B cell (primary cell): ENCODE measurements around the gene GALR1.

Experiments used
- EZH2 ChIP-seq: IDR thresholded peaks from 2 replicates; pipeline ENCODE4 v1.6.1; 2012; ENCODE audit warnings: borderline replicate concordance, low read depth, mild to moderate bottlenecking, moderate library complexity, low read length; ENCODE audit not compliant: insufficient read depth, poor library complexity, severe bottlenecking
- TF ChIP-seq, protein P1 (sequence below): fragments of 200-600 bp; IDR thresholded peaks from one replicate; pipeline ENCODE4 v1.8.0; 2022; ENCODE audit warnings: antibody characterized with exemption, mild to moderate bottlenecking

DNA sequence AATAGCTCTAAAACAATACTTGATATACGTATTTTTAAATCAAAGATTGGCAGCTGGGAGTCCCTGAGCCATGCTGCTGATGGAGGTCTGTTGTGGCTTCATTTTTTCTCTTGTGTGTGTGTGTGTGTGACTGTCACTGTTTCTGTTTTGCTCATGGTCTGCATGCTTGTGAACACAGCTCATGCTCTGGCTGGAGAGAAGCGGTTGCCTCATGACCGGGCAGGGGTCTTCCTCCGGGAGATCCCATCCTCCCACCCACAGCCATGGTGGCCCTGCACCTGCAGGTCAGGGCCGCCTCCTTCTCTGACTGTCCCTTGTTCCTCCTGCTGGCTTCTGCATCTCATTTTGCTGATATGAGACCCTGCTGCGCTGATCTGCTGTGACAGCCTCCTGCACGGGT lies 47.3 kb upstream of the GALR1 start:
- no peak for TF ChIP-seq EZH2
- TF ChIP-seq, protein P1, sequence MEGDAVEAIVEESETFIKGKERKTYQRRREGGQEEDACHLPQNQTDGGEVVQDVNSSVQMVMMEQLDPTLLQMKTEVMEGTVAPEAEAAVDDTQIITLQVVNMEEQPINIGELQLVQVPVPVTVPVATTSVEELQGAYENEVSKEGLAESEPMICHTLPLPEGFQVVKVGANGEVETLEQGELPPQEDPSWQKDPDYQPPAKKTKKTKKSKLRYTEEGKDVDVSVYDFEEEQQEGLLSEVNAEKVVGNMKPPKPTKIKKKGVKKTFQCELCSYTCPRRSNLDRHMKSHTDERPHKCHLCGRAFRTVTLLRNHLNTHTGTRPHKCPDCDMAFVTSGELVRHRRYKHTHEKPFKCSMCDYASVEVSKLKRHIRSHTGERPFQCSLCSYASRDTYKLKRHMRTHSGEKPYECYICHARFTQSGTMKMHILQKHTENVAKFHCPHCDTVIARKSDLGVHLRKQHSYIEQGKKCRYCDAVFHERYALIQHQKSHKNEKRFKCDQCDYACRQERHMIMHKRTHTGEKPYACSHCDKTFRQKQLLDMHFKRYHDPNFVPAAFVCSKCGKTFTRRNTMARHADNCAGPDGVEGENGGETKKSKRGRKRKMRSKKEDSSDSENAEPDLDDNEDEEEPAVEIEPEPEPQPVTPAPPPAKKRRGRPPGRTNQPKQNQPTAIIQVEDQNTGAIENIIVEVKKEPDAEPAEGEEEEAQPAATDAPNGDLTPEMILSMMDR: no peak
